NCI-H1417 (cell line): ENCODE results near the gene MTHFS.

Experiments used
- DNase-seq, 3 experiments: peaks; one replicate each; lab custom pipeline; 2025; lab: John Stamatoyannopoulos, UW

Gene MTHFS

DNA sequence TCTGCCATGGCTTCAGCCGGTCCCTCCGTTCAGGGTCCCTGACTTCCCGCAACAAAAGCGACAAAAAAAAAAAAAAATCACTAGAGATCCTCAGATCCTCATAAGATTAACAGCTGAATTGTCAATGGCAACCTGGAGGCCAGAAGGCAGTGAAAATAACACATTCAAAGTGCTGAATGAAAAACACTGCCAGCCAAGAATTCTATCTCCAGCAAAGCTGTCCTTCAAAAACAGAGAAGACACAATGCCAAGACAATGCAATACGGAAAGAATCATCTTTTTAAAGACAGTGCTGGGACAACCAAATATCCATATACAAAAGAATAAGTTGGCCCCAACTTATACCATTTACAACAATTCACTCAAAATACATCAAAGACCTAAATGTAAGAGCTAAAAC lies 21.6 kb downstream of the MTHFS start:
- no peak for DNase-seq

DNA sequence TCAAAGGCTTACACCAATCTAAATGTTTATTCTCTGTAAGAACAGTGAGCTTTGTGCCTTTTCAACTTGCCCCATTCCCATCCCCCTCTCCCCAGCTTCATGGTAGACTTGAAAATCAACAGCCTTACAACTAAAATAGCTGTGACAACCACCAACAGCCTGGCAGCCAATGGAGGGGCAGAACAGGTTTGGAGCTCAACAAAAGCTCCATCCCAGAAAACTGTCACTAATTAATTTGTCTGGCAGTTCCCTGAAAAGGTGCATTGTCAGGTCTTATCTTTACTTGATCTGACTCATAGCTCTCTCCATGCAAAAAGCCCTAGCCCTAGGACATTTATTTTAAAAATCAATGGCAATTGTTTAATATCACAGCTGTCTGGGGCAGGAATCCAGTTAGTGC lies 22.6 kb downstream of the MTHFS start:
- no peak for DNase-seq

DNA sequence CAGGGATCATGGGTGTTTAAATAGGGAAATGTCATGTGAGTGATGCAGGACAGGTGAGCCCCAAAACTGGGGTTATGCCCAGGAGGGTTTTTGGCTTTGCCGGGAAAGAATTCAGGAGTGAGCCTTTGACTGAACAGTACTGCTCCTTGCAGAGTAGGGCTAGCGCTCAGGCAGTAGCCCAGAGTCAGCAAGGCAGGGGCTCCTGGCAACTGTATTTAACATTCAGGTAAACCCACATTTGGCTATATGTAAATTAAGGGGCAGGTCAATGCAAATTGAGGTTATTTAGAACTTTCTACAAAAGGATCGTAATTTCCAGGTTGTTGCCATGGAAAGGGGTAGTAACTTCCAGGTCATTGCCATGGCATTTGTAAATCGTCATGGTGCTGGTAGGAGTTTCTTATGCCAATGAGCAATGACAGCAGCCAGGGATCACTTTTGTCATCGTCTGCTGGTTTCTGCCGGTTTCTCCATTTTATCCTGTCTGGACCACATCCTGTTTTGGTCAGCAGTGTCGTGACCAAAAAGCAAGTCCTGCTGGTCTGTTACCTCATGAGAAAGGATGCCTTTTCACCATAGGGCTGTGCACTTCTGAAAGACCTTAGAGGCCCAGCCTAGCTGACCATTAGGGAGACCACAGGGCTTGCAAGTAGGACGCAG lies 24.3 kb downstream of the MTHFS start:
- DNase-seq: no peak

DNA sequence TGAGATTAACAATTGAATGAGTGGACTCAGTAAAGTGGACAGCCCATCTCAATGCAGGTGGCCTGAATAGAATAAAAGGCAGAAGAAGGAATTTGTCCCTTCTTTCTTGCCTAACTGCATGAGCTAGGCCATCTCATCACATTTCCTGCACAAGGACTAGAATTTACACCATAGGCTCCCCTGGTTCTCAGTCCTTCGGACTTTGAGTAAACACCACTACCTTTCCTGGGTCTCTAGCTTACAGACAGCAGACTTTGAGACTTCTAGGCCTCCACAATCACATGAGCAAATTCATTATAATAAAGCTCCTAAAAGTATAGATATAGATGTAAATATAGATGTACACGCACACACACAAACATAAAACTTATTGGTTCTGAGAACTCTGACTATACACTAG lies 28.3 kb downstream of the MTHFS start:
- DNase-seq: no peak

DNA sequence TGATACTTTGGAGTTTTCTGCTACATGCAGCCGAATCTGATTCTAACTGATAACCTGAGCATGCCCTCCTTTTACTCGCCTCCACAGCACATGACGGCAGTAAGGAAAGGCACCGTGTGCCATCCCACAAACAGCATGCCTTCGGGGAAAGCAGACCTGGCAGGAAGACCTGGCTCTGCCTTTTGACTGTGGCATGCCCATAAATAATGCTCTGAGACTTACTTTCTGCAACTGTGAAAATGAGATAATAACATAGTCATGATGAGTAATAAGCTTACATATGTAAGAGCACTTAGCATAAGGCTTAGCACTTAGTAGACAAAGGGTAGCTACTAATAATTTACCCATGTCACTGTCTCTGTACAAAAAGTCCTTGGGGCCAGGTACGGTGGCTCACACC lies 32.9 kb downstream of the MTHFS start:
- DNase-seq: no peak

DNA sequence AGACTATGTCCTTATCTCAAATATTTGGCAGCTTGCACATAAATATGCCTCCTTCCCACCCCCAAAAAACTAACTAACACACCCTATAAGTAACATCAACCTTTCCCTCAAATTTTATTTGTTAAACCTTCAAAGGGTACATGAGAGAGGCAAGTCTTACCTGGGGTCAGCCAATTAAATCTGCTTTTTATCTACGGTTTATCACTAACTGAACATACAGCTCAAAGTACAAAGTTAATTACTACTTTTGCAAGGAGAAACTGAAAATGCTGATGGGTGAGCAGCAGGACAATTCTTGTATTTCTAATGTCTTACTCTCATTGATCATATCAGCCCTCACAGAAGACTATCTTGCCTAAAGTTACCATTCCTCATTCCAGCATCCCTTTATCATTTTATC lies 34.6 kb downstream of the MTHFS start:
- DNase-seq: no peak

DNA sequence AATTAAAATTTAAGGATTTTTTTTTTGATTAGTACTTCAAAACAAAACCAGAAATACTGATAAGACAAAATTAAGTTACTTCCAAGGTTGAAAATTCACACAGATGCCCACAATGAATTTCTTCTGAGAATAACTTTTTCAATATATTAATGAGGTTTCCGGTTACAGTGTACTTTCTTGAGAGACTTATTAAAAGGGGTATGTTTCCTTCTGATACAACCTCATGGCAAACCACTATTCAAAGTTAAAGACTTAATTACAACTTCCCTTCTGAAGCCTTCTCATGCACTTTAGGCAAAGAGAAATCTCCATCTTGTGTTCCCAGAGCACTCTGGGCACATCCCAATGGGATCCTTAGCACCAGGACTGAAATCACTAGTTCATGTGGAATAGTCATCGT lies 36.2 kb downstream of the MTHFS start:
- DNase-seq: no peak

DNA sequence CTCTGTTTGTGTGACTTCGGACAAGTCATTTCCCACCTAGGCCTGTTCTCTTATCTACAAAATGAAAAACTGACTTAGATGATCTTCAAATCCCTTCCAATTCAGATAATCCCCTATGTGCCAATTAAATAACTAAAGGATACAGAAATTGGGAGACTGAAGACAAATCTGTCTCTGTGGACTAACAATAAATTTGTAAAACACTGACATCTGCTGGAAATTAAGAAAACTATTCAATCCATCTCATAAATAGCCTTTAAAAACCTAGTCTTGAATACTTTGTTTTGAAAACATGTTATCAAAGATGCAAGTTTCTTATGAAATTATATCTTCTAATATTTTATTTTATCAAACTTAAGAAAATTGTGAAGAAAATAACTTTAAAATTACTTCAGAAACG lies 38.3 kb downstream of the MTHFS start:
- DNase-seq: peak in 1 of 3 experiments; percentile 12

DNA sequence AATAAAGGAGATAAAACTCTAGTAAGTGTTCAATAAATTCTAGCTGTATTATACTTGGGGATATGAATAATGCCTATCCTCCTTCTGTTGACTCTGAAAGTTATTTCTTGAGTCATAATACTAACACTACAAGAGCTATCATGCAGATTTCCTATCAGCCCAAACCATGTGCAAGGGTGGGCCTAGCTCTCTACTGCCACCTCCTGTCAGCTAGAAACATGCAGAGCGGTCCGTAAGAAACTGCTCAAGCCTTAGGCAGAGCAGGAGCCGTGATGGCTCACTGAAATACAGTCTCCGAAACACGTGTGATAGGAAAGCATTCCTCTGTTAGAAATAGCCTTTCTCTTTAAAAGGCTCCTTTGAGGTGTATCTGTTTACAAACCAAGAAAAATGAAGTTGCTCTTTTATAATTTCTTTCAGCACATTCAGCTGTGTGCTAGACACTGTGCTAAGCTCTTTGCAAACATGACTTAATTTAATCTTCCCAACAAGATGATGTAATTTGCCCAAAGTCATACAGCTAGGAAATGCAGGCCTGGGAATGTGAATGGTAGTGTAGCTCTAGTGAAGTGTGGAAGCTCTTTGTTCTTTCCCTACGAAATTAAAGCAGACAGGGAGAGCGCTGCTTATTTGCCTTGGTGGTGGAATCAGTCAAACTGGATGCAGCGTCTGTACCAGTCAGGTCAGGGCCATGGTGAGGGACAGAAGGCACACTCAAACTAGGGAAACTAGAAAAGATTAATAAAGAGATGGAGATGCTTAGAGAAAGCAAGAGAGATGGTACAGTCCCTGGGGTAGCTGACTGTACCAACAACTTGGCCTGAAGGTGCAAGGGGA lies 43.1 kb downstream of the MTHFS start:
- DNase-seq: peak; percentile 47 to 83 (median 49)

DNA sequence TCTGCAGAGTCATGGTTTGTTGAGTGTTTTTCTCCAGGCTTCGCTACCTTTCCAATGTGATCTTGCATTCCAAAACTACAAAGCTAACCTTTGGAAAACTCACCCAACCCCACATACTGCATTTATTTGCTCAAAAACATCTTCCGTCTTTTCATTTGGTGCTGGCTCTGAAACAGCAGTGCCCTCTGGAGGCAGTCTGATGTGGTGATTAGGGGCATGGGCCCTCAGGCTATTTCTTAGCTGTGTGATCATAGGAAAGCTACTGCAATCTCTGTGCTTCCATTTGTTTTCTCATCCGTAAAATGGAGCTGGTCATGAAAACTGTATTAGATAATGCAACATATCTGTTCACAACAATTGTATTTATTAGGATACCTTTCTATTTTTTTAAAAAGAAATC lies 47.0 kb downstream of the MTHFS start:
- DNase-seq: peak in 1 of 3 experiments; percentile 65

DNA sequence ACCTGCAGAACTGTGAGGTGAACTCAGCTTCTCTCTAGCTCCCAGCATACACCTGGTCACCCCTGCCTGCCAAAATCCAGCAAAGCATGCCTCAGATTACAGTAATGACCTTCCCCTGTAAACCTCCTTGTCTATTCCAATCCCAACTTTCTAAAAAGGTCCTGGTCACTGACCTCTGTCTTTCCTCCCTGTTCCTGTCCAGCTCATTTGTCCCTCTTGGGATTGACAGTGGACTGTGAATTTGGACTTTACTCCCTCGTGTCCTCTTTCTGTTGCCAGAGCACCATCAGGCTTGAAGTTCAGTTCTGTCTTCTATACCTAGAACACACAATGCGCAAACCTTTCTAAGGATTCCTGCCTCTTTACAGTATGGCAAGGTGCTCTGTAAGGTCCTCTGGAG lies 50.3 kb downstream of the MTHFS start:
- no peak for DNase-seq

DNA sequence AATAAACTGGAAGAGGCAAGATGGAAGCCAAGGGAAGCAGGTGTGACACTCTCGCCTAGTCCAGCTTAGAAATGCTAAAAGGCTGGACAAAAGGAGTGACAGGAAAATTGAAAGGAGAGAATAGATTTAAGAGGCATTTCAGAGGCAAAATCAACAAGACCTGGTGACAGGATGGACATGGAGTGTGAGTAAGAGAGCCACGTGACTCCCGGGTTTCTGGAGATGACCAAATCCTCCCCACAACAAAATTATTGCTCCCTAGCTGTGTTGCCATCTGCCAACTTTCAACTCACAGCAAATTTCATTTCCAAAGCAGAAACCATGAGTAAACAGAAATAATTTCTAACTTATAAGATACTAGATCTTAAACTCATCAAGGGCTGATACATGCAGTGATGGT lies 52.6 kb downstream of the MTHFS start:
- DNase-seq: peak in 2 of 3 experiments; percentile 40 to 81

DNA sequence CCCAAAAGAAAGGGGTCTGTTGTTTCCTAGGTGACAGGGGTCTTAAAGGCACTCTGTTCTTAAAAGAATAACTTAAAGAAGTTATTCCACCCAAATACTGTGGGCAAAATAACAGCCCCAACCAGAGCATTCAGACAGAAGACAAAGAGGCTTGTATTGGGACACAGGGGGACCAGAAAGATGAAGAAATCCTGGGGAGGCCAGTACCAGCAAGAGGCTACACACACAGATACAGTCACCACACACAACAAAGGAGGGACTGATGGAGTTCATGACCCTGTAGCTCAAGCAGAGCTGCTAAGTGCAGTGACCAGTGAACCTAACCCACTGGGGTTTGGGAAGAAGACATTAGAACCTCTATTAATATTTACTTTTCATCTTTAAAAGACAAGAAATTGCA lies 59.0 kb downstream of the MTHFS start:
- DNase-seq: no peak

DNA sequence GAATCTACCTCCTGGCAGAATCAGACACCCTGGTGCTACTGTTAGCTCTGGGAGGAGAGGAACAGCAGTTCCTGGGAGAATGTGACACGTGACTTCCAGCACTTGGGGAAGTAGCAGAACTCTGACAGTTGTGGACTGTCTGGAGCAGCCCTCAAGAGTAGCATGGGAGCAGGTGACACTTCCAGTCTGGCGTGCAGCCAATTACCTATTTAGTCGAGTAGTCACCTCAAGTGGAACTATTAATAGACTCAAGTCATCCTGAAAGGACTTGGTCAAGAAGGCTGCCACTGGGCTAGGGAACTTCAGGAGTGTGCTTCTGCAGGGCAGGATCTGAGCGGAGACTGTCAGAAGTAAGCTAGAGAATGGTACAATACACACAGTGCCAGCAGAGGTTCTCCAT lies 62.3 kb downstream of the MTHFS start:
- DNase-seq: peak; percentile 78 to 96 (median 92)

DNA sequence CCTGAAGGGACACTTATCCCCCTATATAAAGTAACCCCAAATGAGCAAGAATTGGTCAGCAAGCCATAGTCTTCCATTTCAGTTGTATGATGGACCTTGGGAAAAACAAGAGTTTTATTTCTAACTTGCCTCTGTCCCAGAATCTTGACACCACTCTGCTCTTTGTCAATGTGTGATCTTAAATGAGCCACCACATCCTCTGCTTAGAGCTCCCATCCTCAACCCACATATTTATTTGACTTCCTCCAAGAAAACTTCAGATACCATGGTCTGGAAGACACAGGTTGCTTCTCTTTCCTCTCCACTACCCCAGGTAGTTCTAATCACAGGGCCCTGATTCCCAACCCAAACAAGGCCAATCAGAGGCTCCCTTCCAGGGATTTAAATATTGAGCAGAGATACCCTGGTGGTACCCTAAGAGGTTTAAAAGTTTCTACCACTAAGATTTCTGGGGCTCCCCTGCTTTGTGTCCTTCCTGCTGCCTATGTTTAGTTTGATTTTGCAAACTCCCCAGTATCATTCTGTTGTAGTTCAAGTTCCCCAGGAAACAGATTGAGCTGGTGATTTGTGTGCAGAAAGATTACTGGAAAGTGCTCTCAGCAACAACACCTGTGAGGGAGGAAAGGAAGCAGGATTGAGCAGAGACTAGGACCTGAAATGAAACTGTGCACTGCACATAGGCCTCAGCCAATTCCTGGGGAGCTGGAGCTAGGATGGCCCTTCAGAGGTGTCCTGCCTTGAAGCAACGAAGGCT lies 64.3 kb downstream of the MTHFS start:
- DNase-seq: no peak

DNA sequence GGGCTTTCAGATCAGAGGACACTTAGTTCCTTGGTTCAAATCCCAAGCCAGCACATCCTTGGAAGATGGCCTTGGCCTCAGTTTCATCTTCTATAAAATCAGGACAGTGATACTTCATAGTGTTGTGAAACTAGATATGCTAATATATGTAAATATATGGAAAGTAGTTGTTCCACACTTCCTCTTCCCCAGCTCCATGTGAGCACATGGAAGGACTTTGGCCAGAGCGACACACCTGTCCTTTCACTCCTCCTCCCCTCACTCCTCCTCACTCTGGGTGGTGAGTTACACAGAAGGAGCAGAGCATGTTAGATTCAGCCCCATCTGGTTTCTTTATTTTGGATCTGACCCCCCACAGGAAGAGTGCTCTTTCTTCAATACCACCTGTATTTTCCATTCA lies 65.2 kb downstream of the MTHFS start:
- no peak for DNase-seq

DNA sequence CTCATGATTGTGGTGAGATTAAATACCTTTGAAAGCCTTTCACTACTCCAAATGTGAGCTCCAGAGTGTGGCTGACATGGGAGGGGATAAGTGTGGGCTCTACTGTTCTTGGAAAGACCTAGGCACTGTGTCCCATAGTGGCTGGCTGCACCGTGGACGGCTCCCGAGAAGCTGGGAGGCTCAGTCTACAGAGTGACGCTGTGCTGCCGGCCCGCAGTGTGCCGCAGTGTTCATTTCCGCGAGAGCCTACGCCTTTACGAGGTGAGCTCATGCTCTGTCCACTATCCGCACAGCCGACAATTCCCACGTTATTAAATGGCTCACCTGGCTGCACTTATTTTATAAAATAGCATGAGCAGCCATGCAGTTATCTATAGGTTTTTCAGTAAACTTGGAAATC lies 66.9 kb downstream of the MTHFS start:
- no peak for DNase-seq

DNA sequence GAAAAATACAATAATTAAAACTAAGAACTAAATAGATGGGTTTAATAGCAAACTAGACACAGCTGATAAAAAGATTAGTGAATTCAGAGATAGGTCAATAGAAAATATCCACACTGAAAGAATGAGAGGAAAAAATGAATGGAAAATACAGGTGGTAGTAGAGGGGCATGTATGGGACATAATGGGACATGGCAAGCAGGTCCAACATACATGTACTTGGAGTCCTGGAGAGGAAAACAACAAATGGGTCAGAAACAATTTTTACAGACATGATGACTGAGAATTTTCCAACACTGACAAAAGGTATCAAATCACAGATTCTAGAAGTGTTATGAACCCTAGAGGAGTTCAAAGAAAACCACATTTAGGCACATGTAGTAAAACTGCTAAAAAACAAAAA lies 68.4 kb downstream of the MTHFS start:
- no peak for DNase-seq

DNA sequence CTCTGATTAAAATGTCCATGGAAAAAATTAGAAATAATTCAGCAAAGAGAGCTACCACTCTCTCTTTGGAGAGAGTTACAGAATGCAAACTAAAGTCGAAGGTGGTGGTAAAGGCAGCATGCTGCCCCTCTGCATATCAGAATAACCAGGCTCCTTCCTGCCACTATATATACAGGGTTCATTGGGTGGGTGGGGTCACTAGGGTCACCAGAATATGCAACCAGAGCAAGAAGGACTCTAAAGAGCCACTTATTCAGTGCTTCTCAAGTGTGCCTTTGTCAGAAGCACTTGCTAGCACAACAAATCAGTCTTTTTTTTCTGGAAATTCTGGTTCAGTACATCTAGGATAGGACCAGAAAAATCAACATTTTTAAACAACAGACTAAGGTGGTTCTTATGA lies 70.0 kb downstream of the MTHFS start:
- no peak for DNase-seq

DNA sequence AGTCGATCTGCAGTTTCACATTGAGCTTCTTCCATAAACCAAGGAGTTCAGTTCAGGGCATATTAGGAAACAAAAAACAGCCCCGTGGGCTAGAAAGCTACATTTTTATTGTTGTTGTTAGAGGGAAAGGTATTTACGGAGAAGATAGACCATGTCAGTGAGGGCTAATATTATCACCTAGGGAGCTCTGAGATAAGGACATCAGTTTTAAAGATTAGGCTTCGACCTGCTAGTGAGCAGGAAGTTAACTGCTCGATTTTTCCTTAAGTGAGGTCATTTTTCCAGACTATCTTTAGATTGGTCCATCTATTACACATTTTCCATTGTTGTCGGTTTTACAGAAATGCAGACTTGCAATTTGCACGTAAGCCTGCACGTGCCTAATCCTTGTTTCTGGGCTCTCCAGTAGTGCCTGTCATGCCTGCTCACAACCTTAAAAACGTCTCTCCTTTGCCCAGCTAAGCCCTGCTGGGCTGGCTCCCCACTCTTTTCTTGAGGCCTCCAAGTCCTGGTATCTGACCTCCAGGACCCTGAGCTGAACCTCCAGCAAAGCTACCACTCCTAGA lies 72.6 kb downstream of the MTHFS start:
- DNase-seq: no peak

DNA sequence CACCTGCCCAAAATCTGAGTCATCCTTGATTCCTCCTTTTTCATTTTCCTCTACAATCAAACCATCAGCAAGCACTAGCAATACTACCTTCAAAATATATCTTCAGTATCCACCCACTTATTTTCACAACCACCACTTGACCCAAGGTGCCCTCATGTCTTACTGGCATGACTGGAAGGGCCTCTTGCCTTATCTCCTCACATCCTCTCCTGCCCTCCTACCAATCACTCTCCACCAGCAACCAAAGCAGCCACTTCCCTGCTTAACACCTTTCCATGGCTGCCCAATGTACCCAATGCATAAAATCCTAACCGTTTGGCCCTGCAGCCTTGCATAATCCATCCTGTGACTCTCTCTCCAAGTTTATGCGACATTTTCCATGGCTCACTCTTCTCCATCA lies 76.0 kb downstream of the MTHFS start:
- DNase-seq: no peak

DNA sequence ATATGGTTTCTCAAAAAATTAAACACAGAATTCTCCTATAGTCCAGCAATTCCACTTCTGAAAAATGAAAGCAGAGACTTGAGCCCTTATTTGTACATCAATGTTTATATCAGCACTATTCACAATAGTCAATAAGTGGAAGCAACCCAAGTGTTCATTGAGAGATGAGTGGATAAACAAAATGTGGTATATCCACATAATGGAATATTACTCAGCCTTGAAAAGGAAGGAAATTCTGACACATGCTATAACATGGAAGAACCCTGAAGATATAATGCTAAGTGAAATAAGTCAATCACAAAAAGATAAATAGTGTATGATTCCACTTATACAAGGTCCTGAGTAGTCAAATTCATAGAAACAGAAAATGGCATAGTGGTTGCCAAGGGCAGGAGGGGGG lies 76.6 kb downstream of the MTHFS start:
- no peak for DNase-seq

DNA sequence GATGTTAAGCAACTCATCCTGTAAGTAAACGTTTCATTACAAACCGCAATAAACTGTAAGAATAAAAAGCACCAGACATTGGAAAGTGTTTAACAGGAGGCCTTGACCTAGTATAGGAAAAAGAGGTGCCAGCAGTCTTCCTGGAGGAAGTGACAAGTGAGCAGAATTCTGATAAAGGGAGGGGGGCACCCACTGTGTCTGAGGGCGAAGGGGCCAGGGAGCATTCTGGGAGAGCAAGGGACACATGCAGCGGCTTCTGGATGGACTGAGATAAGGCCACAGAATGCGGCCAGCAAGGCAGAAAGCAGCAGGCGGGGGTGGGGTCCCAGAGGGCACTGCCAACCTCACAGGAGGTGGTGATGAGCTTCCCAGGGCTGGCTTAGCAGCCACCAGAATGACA lies 80.2 kb downstream of the MTHFS start:
- no peak for DNase-seq
